Fibroblast of pulmonary artery (primary cell): Measurements from ENCODE around the gene STK33.

Experiments used
- DNase-seq: peaks from one replicate; pipeline ENCODE4 v3.0.0-alpha.2; 2010; ENCODE audit warnings: low read depth
- H3K4me3 ChIP-seq: replicated peaks from 2 replicates; pipeline ENCODE4 v1.5.1; 2011; ENCODE audit warnings: low read depth, mild to moderate bottlenecking, control low read depth, low read length, moderate library complexity
- CTCF ChIP-seq: IDR thresholded peaks from 2 replicates; pipeline ENCODE4 v1.5.1; 2011; ENCODE audit warnings: mild to moderate bottlenecking, control low read depth, low read length, inconsistent platforms; ENCODE audit errors: missing control alignments

STK33 gene

GRCh38 chr11:8605971-8606563 lies 12.0 kb upstream of the STK33 start:
- DNase-seq, result no peak
- TF ChIP-seq CTCF, result no peak
- no peak overlapping the region for H3K4me3 ChIP-seq

GRCh38 chr11:8604078-8604723 lies 10.2 kb upstream of the STK33 start:
- H3K4me3 ChIP-seq, result no peak overlapping the region
- DNase-seq, result peak; percentile 100
- TF ChIP-seq CTCF, result peak; percentile 82

GRCh38 chr11:8603696-8604077 lies 9.7 kb upstream of the STK33 start:
- H3K4me3 ChIP-seq, result no peak overlapping the region
- no peak for TF ChIP-seq CTCF
- DNase-seq, result no peak

GRCh38 chr11:8601376-8602133 lies 7.5 kb upstream of the STK33 start:
- no peak for TF ChIP-seq CTCF
- DNase-seq, result peak; percentile 50
- H3K4me3 ChIP-seq, result no peak overlapping the region

- DNase-seq, result no peak
- no peak for TF ChIP-seq CTCF
These were observed 4.5 kb upstream of the STK33 start for GRCh38 chr11:8598506-8598905.

GRCh38 chr11:8597182-8597581 lies 3.2 kb upstream of the STK33 start:
- DNase-seq, result peak; percentile 96
- H3K4me3 ChIP-seq, result no peak overlapping the region
- TF ChIP-seq CTCF, result no peak

More at GRCh38 chr11:8598506-8598905, 4.5 kb upstream of the STK33 start:
- no peak overlapping the region for H3K4me3 ChIP-seq
